Right atrium auricular region (tissue), 2 donors: ENCODE data around the gene SLC22A23. TPM values are rescaled to one million over a fixed set of nuclear protein-coding genes. Genes with fewer than 3 reads are reported as not detected.

ENCODE experiments used
- DNase-seq: peaks from one replicate; pipeline ENCODE4 v3.0.0-alpha.2; 2019; ENCODE audit warnings: low spot score
- H3K27ac ChIP-seq, 2 donors: fragments of 200-600 bp; sonication (generic); 1 replicate in 1 of 2; 2 replicates in 1 of 2; pipeline ENCODE4 v1.5.1; 2016 to 2019
- H3K27me3 ChIP-seq, 2 donors: fragments of 200-600 bp; sonication (generic); one replicate each; pipeline versions ENCODE4 v1.5.1 to v1.6.0; 2017 to 2019
- H3K36me3 ChIP-seq: fragments of 200-600 bp; sonication (generic); one replicate; pipeline ENCODE4 v1.5.1; 2016
- H3K4me1 ChIP-seq, 2 donors: fragments of 200-600 bp; sonication (generic); one replicate each; pipeline versions ENCODE4 v1.5.1 to v1.6.0; 2017 to 2019
- H3K4me3 ChIP-seq, 2 donors: fragments of 200-600 bp; sonication (generic); 1 replicate in 1 of 2; 2 replicates in 1 of 2; pipeline ENCODE4 v1.5.1; 2017 to 2019; ENCODE audit warnings: mild to moderate bottlenecking in 1 of 2, moderate library complexity in 1 of 2
- H3K9me3 ChIP-seq, 2 donors: fragments of 200-600 bp; sonication (generic); one replicate each; pipeline ENCODE4 v1.5.1; 2019
- total RNA-seq, 2 donors: library from RNA; depleted of rRNA; stranded (reverse); fragments of >200 nt; gene quantifications; one replicate each; pipeline ENCODE4 v1.1.0, GENCODE V29; 2016
- TF ChIP-seq, protein P1 (sequence below), 2 donors: fragments of 200-600 bp; sonication (generic); IDR thresholded peaks; one replicate each; pipeline ENCODE4 v1.5.1; 2019; ENCODE audit warnings: antibody characterized with exemption in 2 of 2

SLC22A23 gene
- total RNA-seq, 2 donors from 2014 or later = 2.9 to 7.2 TPM

DNA sequence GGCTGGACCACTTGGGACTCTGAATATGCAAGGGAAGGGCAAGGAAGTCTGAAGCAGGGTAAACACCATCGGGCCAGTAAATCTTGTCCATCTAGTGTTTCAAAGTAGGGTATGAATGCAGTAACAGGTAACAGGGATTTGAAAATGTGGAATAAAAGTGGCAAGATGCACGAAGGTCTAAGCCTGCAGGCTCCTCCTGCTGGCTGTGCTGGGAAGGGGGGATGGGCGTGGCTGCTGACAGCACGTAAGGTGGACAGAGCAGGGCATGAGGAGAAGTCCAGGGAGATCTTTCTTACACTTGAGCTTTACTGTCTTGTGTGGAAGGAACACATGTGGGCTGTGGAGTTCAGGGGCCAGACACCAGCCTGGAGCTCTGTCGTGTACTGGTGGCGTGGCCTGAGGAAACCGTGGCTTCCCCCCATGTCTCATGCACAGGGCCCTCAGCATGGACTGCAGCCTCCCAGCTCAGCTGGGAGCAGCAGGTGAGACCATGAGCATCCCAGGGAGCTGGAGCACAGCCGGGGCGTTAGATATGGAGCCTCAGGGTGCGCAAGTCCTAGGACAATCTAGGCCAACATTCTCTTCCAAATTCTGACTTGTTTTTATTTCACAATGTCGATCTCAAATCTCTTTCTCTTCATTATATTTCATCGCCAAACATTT, 84.5 kb downstream of the SLC22A23 start:
- no peaks in the 10 kb centered on the region for H3K9me3 ChIP-seq
- H3K36me3 ChIP-seq = no peaks in the 10 kb centered on the region
- H3K4me1 ChIP-seq = no peaks in the 10 kb centered on the region
- no peaks in the 10 kb centered on the region for H3K27me3 ChIP-seq
- no peak for DNase-seq
- H3K27ac ChIP-seq = no peak overlapping the region
- TF ChIP-seq, protein P1, sequence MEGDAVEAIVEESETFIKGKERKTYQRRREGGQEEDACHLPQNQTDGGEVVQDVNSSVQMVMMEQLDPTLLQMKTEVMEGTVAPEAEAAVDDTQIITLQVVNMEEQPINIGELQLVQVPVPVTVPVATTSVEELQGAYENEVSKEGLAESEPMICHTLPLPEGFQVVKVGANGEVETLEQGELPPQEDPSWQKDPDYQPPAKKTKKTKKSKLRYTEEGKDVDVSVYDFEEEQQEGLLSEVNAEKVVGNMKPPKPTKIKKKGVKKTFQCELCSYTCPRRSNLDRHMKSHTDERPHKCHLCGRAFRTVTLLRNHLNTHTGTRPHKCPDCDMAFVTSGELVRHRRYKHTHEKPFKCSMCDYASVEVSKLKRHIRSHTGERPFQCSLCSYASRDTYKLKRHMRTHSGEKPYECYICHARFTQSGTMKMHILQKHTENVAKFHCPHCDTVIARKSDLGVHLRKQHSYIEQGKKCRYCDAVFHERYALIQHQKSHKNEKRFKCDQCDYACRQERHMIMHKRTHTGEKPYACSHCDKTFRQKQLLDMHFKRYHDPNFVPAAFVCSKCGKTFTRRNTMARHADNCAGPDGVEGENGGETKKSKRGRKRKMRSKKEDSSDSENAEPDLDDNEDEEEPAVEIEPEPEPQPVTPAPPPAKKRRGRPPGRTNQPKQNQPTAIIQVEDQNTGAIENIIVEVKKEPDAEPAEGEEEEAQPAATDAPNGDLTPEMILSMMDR (IDR thresholded peaks at IDR 0.05) = peak in 1 of 2 donors; percentile 11
- no peak overlapping the region for H3K4me3 ChIP-seq

DNA sequence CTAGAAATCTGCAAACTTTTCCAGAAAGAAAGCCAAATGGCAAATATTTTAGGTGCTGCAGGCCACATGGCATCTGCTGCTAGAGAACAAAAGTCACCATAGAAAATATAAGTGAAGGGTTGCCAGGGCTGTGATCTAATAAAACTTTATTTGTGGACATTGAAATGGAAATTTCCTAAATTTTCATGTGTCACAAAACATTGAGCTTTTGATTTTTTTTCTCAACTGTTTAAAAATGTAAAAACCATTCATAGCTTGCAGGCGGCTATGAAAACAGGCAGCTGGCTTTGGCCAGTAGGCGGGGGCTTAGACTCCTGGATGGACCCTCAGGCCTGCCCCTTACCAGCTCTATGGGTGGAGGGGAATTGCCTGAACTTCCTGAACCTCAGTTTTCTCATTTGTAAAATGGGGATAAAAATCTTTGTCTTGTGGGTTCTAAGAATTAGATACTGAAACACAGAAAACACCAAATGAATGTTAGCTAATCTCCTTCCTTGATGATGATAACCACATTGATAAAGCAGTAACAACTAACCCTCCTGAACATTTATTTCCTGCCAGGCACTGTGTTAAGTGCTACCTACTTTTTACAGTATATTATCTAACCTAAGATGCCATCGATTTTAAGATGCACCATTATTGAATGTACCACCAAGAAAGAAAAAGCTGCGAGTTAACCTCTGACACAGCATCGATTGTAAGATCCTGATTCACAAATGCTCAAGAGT, 85.5 kb downstream of the SLC22A23 start:
- TF ChIP-seq, protein P1 (IDR thresholded peaks at IDR 0.05) = no peak
- Histone ChIP-seq H3K4me1 (no peaks in the 10 kb centered on the region), H3K9me3 (no peaks in the 10 kb centered on the region), H3K36me3 (no peaks in the 10 kb centered on the region), H3K4me3 (no peak overlapping the region), H3K27ac (no peak overlapping the region), H3K27me3 (no peaks in the 10 kb centered on the region)
- no peak for DNase-seq

DNA sequence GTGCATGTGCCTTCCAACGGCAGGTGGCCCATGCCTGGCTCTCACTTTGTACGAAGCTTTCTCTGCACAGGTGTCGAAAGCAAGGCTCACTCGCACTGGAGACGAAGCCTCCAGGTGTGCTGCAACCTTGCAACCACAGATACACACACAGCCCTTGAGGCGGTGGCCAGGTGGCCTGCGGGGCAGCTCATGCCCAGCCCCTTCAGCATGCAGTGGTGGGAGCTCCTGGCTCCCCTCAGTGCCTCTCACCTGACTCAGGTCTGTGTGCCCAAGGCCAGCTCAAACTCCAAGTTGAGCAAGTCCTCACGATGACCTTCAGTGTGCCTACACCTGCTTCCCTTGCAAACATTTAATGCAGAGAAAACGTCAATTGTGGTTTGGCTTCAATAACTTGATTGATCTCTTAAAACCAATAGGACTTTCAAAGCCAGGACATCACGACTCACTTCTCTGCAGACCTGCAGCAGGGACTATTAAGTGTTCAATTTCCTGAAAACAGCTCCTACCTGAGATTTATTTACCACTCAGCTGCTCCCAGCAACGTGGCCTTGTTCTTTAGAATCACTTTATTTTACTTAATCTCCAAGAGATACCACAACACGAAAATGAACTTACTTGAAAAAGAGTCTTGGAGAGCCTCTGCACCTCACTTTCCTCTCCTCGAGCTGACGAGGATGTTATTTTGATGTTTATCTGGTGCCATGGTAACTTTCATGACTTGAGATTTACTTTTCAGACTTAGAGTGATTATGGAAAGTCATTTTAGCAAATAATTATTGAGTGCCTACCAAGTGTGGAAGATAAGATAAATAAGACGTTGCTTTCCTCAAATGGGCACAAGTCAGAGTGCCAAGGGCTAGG, 86.3 kb downstream of the SLC22A23 start:
- H3K4me1 ChIP-seq = no peaks in the 10 kb centered on the region

DNA sequence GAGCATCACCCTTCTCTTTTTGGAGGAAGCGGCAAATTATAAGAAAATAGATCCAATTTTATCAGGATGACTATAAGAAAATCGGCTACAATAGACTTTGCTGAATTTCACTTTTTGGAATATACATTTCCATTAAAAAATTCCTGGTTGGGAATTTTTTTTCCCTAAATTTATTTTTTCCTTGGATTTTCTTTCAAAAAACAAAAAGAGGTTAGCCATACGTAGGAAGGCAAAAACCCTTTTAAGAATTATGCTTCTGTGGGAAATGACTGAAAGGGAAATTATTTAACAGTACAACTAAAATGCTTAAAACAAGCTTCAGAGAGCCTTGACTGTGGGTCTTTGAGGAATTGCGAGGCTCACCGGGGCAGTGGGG, 86.9 kb downstream of the SLC22A23 start:
- no peaks in the 10 kb centered on the region for H3K36me3 ChIP-seq

More for the DNA sequence above, 86.3 kb downstream of the SLC22A23 start:
- H3K27ac ChIP-seq = no peak overlapping the region
- TF ChIP-seq, protein P1 (IDR thresholded peaks at IDR 0.05) = no peak
- no peaks in the 10 kb centered on the region for H3K27me3 ChIP-seq
- no peaks in the 10 kb centered on the region for H3K9me3 ChIP-seq
- no peak overlapping the region for H3K4me3 ChIP-seq
- no peak for DNase-seq
- H3K36me3 ChIP-seq = no peaks in the 10 kb centered on the region

DNA sequence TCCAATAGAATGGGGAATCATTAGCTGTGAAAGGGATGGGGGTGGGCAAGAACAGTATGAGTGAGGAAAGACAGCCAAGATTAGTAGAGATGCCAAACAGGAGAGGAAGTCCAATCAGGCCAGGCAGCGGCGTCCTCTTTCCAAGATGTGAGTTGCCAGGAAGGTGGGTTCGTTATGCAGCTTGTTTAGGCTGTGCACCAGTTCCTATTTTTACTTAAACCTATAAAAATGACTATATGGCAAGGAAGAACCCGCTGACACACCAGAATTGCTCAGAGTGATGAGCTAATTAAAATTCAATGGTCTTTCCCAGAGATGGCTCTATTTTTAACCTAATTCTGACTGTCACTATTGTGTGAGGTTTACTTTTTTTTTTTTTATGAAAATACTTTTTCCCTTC, 88.2 kb downstream of the SLC22A23 start:
- Histone ChIP-seq H3K36me3 (no peaks in the 10 kb centered on the region), H3K4me3 (no peak overlapping the region), H3K4me1 (no peaks in the 10 kb centered on the region), H3K9me3 (no peaks in the 10 kb centered on the region), H3K27ac (no peak overlapping the region), H3K27me3 (no peaks in the 10 kb centered on the region)
- TF ChIP-seq, protein P1 (IDR thresholded peaks at IDR 0.05) = no peak
- no peak for DNase-seq

More for the DNA sequence above, 86.9 kb downstream of the SLC22A23 start:
- H3K4me3 ChIP-seq = no peak overlapping the region
- H3K27ac ChIP-seq = no peak overlapping the region
- TF ChIP-seq, protein P1 (IDR thresholded peaks at IDR 0.05) = no peak
- no peak for DNase-seq
- H3K4me1 ChIP-seq = no peaks in the 10 kb centered on the region
- H3K9me3 ChIP-seq = no peaks in the 10 kb centered on the region
- H3K27me3 ChIP-seq = no peaks in the 10 kb centered on the region
